HTERT RPE-1 (cell line): Measurements from ENCODE around the gene RGS7.
"Not testable (repeated sequence)": the region's sequence is repeated elsewhere in the genome, so short reads cannot be mapped to it uniquely, and the experiment has no call there.

Source experiments
- in situ Hi-C: fragments of 300-500 bp; cut with MboI; formaldehyde crosslinking; loops from 4 replicates; pipeline ENCODE4 v1.14.3; 2020; ENCODE audit warnings: low sequenced_read_pairs

RGS7 gene

DNA sequence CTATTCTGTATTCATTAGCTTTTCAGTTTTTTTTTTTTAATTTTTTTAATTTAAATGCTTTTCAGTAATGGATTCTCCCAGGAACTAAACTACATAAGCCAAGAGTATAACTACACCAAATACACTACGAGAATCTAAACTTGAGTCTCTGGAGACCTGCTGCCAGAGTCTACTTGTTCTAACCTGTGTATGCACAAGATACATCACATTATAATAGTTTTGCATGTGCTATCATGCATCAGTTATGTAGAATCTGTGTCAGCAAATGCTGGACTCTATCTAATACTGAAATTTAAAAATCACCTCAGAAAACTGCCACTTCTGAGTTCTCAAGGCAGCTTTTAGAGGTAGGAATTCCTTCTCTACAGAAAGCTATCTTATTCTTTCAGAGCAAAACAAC, 598.7 kb downstream of the RGS7 start:
- in situ Hi-C loops = no loop called here

DNA sequence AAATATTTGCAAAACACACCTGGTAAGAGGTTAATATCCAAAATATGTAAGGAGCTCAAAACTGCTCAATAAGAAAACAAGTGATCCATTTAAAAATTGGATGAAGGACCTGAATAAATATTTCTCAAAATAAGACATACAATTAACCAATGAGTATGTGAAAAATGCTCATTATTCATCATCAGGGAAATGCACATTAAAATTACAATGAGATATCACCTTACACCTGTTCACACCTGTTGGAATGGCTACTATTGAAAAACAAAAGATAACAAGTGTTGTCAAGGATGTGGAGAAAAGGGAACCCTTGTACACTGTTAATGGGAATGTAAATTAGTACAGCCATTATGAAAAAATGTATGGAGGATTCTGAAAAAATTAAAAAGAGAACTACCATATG, 609.1 kb downstream of the RGS7 start:
- in situ Hi-C loops = no loop called here

DNA sequence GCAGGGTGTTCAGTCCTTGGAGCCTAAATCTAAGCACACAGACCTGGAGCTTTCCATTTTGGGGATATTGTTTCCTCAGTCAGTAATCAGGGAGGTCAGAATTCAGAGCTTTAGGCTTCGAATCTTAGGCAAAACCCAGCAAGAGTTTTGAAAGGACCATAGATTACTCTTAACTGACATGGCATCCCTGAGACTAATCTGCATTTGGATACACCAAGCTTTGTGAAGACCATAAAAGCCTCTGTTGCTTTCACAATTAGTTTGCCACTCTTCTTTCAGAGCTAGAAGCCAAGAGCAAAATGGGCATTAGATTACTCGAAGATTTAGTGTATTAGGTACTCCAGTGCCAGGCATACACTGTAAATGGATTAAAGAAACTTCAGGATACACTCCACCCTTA, 613.3 kb downstream of the RGS7 start:
- in situ Hi-C loops = no loop called here

DNA sequence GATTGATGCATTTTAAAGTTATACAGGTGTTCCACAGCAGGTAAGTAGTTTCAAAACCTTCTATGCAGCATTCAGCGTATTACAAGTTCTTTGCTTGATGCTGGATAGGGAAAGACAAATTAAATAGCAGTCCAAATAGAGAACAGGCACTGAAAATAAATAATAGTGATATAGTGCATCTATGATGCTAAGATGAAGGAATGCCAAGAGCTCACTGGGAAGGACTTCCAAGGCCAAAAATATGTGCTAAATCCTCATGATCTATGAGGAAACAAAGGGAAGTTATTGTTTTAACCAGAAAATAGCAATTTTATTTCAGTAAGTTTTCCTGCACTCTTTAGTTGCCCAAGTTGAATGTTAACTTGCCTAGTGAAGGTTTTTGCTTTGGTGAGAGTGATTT, 617.3 kb downstream of the RGS7 start:
- in situ Hi-C loops = no loop called here

DNA sequence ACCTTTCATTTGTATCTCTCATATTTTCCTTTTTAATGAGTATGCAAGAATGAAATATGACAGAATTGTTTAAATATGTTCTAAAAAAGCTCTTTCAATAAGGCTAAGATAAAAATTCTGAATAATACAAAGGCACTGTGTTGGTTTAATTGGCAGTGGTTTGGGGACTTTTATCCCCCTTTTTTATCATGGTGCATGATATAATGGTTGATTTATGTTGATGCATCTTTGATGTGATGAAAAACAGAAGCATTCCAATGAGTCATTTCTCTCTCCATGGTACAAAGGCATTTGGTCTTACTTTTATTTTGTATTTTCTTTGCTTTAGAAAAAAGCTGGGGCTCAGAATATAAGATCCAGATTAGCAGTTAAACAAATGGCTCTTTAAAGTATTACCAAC, 617.9 kb downstream of the RGS7 start:
- in situ Hi-C loops = no loop called here

- in situ Hi-C loops = no loop called here
Measured at GRCh38 chr1:240737766-240738265, 619.2 kb downstream of the RGS7 start.

GRCh38 chr1:240737298-240737697, 619.7 kb downstream of the RGS7 start:
- in situ Hi-C loops = no loop called here

- in situ Hi-C loops = not testable (repeated sequence)
Measured at GRCh38 chr1:240734705-240735104, 622.3 kb downstream of the RGS7 start.

- in situ Hi-C loops = no loop called here
Measured at GRCh38 chr1:240734001-240734400, 623.0 kb downstream of the RGS7 start.

DNA sequence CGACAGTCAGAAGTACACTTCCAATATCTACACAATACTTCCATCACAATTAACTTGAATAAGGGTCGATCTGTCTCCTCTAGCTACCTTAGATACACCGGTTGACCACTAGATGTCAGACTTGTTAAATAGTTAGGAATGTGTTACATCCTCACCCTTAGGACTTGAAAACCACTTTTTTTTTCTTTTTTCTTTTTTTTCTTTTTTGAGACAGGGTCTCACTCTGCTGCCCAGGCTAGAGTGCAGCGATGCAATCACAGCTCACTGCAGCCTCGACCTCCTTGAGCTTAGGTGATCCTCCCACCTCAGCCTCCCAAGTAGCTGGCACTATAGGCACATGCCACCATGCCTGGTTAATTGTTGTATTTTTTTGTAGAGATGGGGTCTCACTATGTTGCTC, 624.6 kb downstream of the RGS7 start:
- in situ Hi-C loops = no loop called here
